GM23338 (cell line): Measurements from ENCODE around the gene LDLRAD3. TPM values are rescaled to one million over a fixed set of nuclear protein-coding genes. Genes with fewer than 3 reads are reported as not detected.

Experiments used
- ATAC-seq: fragments of 200-7000 bp; cut with Tn5 transposase; 3 replicates; pipeline ENCODE4 v1.9.1; 2020
- DNase-seq: peaks from one replicate; pipeline ENCODE4 v3.0.0-alpha.2; 2015; ENCODE audit warnings: low spot score
- H2AFZ ChIP-seq: fragments of 200-600 bp; sonication (generic); 2 replicates; pipeline ENCODE4 v1.8.0; 2016; ENCODE audit warnings: antibody characterized with exemption, mild to moderate bottlenecking, moderate library complexity
- H3F3A ChIP-seq: fragments of 200-600 bp; sonication (generic); replicated peaks from 2 replicates; pipeline ENCODE4 v1.8.0; 2017; ENCODE audit warnings: antibody characterized with exemption, mixed run types, low read depth
- H3K27ac ChIP-seq: fragments of 200-600 bp; sonication (generic); 2 replicates; pipeline ENCODE4 v1.6.1; 2016; ENCODE audit warnings: low read depth
- H3K27me3 ChIP-seq: fragments of 200-600 bp; sonication (generic); 2 replicates; pipeline ENCODE4 v1.8.0; 2016; ENCODE audit warnings: mild to moderate bottlenecking, mixed run types, moderate library complexity; ENCODE audit not compliant: insufficient read depth
- H3K36me3 ChIP-seq: fragments of 200-600 bp; sonication (generic); 2 replicates; pipeline ENCODE4 v1.8.0; 2016; ENCODE audit warnings: mild to moderate bottlenecking; ENCODE audit not compliant: insufficient read depth
- H3K4me1 ChIP-seq: fragments of 200-600 bp; sonication (generic); 2 replicates; pipeline ENCODE4 v1.8.0; 2016; ENCODE audit warnings: mild to moderate bottlenecking, moderate library complexity; ENCODE audit not compliant: insufficient read depth
- H3K4me2 ChIP-seq: fragments of 200-600 bp; sonication (generic); 2 replicates; pipeline ENCODE4 v1.7.1; 2017; ENCODE audit warnings: mixed run types
- H3K4me3 ChIP-seq: fragments of 200-600 bp; sonication (generic); 2 replicates; pipeline ENCODE4 v1.6.1; 2016; ENCODE audit warnings: mixed run types
- H3K79me2 ChIP-seq: fragments of 200-600 bp; sonication (generic); replicated peaks from 2 replicates; pipeline ENCODE4 v1.8.0; 2017; ENCODE audit warnings: mild to moderate bottlenecking; ENCODE audit not compliant: insufficient read depth
- H3K9me2 ChIP-seq: fragments of 200-600 bp; sonication (generic); 2 replicates; pipeline ENCODE4 v1.8.0; 2017; ENCODE audit not compliant: insufficient read depth
- H4K20me1 ChIP-seq: fragments of 200-600 bp; sonication (generic); replicated peaks from 2 replicates; pipeline ENCODE4 v1.8.0; 2017; ENCODE audit warnings: mild to moderate bottlenecking; ENCODE audit not compliant: insufficient read depth
- H3K27ac Mint-ChIP-seq: 2 replicates; pipeline ENCODE4 v1.8.0; 2020; ENCODE audit warnings: inconsistent platforms, mild to moderate bottlenecking, moderate library complexity, mixed read lengths
- H3K27me3 Mint-ChIP-seq: 3 replicates; pipeline ENCODE4 v1.8.0; 2022; ENCODE audit warnings: low read depth, mild to moderate bottlenecking, moderate library complexity, mixed read lengths, inconsistent platforms; ENCODE audit not compliant: insufficient read depth, poor library complexity
- H3K36me3 Mint-ChIP-seq: 3 replicates; pipeline ENCODE4 v1.8.0; 2021; ENCODE audit warnings: low read depth, mild to moderate bottlenecking, inconsistent platforms, moderate library complexity, mixed read lengths
- H3K4me1 Mint-ChIP-seq: 3 replicates; pipeline ENCODE4 v1.8.0; 2020; ENCODE audit warnings: mild to moderate bottlenecking, inconsistent platforms, mixed read lengths
- H3K4me3 Mint-ChIP-seq: 3 replicates; pipeline ENCODE4 v1.8.0; 2021; ENCODE audit warnings: moderate library complexity, mild to moderate bottlenecking, inconsistent platforms, mixed read lengths
- H3K9me3 Mint-ChIP-seq: 3 replicates; pipeline ENCODE4 v1.8.0; 2020; ENCODE audit warnings: moderate library complexity, mild to moderate bottlenecking, inconsistent platforms, mixed read lengths
- JUNB ChIP-seq: IDR thresholded peaks from one replicate; pipeline ENCODE4 v1.6.1; 2016; ENCODE audit warnings: antibody characterized with exemption; ENCODE audit not compliant: unreplicated experiment
- POLR2AphosphoS5 ChIP-seq: IDR thresholded peaks from 2 replicates; pipeline ENCODE4 v1.6.1; 2016; ENCODE audit warnings: antibody characterized with exemption, low read depth
- STAT1 ChIP-seq: IDR thresholded peaks from one replicate; pipeline ENCODE4 v1.6.1; 2016; ENCODE audit warnings: antibody characterized with exemption; ENCODE audit not compliant: unreplicated experiment
- ZNF114 ChIP-seq: fragments of 250-450 bp; sonication (Bioruptor Pico); IDR thresholded peaks from 2 replicates; pipeline ENCODE4 v1.5.0; 2020; ENCODE audit warnings: mild to moderate bottlenecking, moderate library complexity
- polyA plus RNA-seq: library from polyadenylated mRNA; unstranded; fragments of >200 nt; fragmentation: Nextera tagmentation; extraction: Ambion mirVana; gene quantifications from 2 replicates; pipeline ENCODE4 v1.2.1, GENCODE V29; 2016
- total RNA-seq: library from RNA; depleted of rRNA; stranded (reverse); fragments of >200 nt; shearing (Covaris generic); gene quantifications from 2 replicates; pipeline ENCODE4 v1.2.3, GENCODE V29; 2014
- TF ChIP-seq, protein P1 (sequence below), 2 experiments: fragments of 200-600 bp in 1 of 2; sonication (generic) in 1 of 2; conservative IDR thresholded peaks; 2 replicates each; pipeline versions ENCODE4 v1.5.1 to v1.6.1; 2016 to 2017; ENCODE audit warnings: antibody characterized with exemption in 2 of 2, low read depth in 2 of 2, mild to moderate bottlenecking in 2 of 2, moderate library complexity in 1 of 2
- TF ChIP-seq, protein P2 (sequence below): IDR thresholded peaks from 2 replicates; pipeline ENCODE4 v1.6.1; 2016; ENCODE audit warnings: antibody characterized with exemption
- TF ChIP-seq, protein P3 (sequence below): IDR thresholded peaks from one replicate; pipeline ENCODE4 v1.6.1; 2018; ENCODE audit warnings: antibody characterized with exemption; ENCODE audit not compliant: unreplicated experiment

The LDLRAD3 gene
- total and polyA plus RNA-seq, 2 experiments from 2014 or later, result 8.5 to 19.4 TPM

DNA sequence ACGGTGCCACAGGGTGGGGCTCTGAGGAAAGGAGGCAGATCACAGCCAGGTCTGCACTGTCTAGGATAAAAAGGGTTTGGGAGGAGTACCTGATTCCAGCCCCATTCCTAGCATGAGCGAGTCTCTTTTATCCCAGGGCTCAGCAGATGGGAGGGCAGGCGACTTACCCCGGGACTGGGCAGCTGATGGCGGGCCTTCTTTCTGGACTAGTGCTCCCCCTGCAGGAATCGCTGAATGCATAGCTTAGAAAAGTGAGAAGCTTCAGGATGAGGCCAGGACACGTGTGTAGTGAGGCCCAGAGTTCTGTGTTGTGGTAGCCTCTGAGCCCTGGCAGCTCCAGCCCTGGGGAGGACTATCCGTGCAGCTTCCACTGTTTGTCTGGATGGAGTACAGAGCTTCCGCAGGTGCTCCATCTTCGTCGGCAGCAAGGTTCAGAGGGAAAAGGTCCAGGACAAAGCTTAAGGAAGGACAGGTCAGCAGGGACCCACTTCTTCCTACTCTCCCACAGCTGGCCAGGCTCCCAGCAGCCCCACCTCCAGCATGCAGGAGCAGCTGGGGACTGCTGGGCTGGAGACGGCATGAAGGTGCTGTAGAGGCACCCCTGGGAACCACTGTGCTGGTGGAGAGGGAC lies 315.0 kb downstream of the LDLRAD3 start:
- peaks cover 18% of the 10 kb centered on the region for H3K27me3 Mint-ChIP-seq
- no peak overlapping the region for H3K27ac Mint-ChIP-seq
- no peaks in the 10 kb centered on the region for H3K36me3 ChIP-seq
- H3K79me2 ChIP-seq, result no peaks in the 10 kb centered on the region
- H3K4me3 ChIP-seq, result no peak overlapping the region
- peak; percentile 89 for DNase-seq
- no peaks in the 10 kb centered on the region; the same call in 2 of the 3 replicates for H3K9me3 Mint-ChIP-seq
- no peaks in the 10 kb centered on the region for H3K4me1 ChIP-seq
- peaks cover 9% of the 10 kb centered on the region for H3K4me1 Mint-ChIP-seq
- no peak overlapping the region for H3K27ac ChIP-seq
- no peaks in the 10 kb centered on the region for H3K27me3 ChIP-seq
- H3K4me2 ChIP-seq, result no peak overlapping the region
- H2AFZ ChIP-seq, result 0 out of 2 replicates have a peak overlapping the region, but pooled peaks have one; percentile 65
- H3F3A ChIP-seq, result no peaks in the 10 kb centered on the region
- peaks cover 3% of the 10 kb centered on the region; the same call in 2 of the 3 replicates for H3K36me3 Mint-ChIP-seq
- no peaks in the 10 kb centered on the region for H3K9me2 ChIP-seq
- ATAC-seq, result peak; percentile 93
- H4K20me1 ChIP-seq, result no peaks in the 10 kb centered on the region
- no peak overlapping the region for H3K4me3 Mint-ChIP-seq
- TF ChIP-seq ZNF114 (CRISPR knock-in tag) (no peak), JUNB (no peak)
- TF ChIP-seq, protein P1, sequence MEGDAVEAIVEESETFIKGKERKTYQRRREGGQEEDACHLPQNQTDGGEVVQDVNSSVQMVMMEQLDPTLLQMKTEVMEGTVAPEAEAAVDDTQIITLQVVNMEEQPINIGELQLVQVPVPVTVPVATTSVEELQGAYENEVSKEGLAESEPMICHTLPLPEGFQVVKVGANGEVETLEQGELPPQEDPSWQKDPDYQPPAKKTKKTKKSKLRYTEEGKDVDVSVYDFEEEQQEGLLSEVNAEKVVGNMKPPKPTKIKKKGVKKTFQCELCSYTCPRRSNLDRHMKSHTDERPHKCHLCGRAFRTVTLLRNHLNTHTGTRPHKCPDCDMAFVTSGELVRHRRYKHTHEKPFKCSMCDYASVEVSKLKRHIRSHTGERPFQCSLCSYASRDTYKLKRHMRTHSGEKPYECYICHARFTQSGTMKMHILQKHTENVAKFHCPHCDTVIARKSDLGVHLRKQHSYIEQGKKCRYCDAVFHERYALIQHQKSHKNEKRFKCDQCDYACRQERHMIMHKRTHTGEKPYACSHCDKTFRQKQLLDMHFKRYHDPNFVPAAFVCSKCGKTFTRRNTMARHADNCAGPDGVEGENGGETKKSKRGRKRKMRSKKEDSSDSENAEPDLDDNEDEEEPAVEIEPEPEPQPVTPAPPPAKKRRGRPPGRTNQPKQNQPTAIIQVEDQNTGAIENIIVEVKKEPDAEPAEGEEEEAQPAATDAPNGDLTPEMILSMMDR (conservative IDR thresholded peaks at IDR 0.05; ENCODE audit: low read depth in 2 of 2), result peak; percentile 76 to 84

DNA sequence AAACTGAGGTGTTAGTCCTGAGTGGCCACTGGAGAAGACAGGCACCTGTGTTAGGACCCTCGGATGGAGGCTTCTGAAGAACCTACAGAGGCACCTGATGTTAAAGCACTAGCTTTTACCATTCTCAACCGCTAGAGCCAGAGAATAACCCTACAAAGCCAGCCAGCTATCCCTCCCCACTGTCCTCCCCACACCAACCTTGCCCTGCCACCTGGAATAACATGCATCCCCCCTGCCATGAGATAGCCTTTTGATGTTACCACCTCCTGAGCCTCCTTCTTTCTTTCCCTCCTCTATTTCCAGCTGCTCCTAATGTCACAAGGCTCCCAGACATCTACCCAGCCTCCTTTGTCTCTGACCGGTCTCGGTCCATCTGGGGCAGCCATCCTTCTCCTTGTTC lies 317.2 kb downstream of the LDLRAD3 start:
- Mint-ChIP-seq H3K27ac (no peak overlapping the region), H3K36me3 (no peaks in the 10 kb centered on the region; the same call in 2 of the 3 replicates), H3K4me3 (no peak overlapping the region), H3K27me3 (peaks cover 18% of the 10 kb centered on the region), H3K9me3 (no peaks in the 10 kb centered on the region; the same call in 2 of the 3 replicates), H3K4me1 (peaks cover 15% of the 10 kb centered on the region)
- Histone ChIP-seq H2AFZ (no peak overlapping the region), H3K27ac (no peak overlapping the region), H3K9me2 (no peaks in the 10 kb centered on the region), H3K4me2 (no peak overlapping the region), H3K4me3 (no peak overlapping the region), H3K27me3 (no peaks in the 10 kb centered on the region), H3K36me3 (no peaks in the 10 kb centered on the region), H3K4me1 (no peaks in the 10 kb centered on the region), H3F3A (no peaks in the 10 kb centered on the region), H3K79me2 (no peaks in the 10 kb centered on the region), H4K20me1 (no peaks in the 10 kb centered on the region)
- DNase-seq, result no peak
- ATAC-seq, result peak; percentile 14
- no peak for TF ChIP-seq STAT1

DNA sequence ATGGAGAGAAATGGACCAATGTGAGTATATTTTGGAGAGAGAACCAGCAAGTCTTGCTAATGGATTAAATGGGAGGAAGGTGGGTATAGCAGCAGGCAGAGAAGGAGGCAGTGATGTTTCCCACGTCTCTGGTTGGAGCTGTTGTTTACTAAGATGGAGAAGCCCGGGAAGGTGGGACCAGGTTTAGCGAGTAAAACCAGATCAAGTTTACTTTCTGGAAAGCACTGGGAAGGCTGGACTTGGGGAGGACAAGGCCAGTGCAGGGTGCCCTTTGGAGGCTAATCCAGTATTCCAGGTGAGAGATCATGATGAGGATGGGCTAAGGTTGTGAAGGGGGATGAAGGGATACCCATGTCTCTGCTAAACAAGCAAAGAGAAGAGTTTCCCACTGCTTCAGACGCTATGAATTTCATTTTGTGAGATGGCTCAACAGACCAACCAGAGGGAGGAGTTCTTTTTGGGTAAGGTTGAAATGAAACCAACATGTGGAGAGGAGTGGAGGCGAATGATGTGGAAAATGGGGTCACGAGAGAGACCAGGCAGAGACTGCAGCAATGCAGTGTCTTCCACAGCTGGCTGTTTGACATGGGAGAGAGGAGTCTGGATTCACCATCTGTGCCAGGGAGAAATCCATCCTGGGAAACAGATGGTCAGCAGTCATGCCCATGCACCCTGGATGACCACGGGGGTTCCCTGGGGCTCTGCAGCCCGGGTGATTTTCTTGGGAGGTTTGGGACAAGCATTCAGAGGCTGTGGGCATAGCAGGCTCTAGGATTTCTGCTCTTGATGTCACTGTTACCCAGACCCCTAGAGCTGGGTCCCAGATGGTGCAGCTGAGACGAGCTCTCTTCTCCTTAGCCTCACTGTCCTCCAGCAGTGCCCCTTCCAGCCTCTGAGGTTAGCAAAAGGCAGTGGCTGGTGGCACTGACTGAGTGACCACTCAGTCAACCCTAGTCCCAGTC lies 320.4 kb downstream of the LDLRAD3 start:
- H3K27me3 Mint-ChIP-seq, result peaks cover 9% of the 10 kb centered on the region
- no peaks in the 10 kb centered on the region; the same call in 2 of the 3 replicates for H3K36me3 Mint-ChIP-seq
- no peak overlapping the region for H2AFZ ChIP-seq
- H3K9me3 Mint-ChIP-seq, result no peaks in the 10 kb centered on the region
- H3K79me2 ChIP-seq, result no peaks in the 10 kb centered on the region
- no peak overlapping the region for H3K4me2 ChIP-seq
- H3K4me1 Mint-ChIP-seq, result peaks cover 13% of the 10 kb centered on the region; the same call in 2 of the 3 replicates
- no peak overlapping the region for H3K27ac ChIP-seq
- H3K4me3 ChIP-seq, result no peak overlapping the region
- DNase-seq (no peak), ATAC-seq (no peak)
- H3K27me3 ChIP-seq, result no peaks in the 10 kb centered on the region
- H3K27ac Mint-ChIP-seq, result no peak overlapping the region
- no peaks in the 10 kb centered on the region for H3K9me2 ChIP-seq
- H4K20me1 ChIP-seq, result no peaks in the 10 kb centered on the region
- H3F3A ChIP-seq, result no peaks in the 10 kb centered on the region
- H3K4me1 ChIP-seq, result no peaks in the 10 kb centered on the region
- H3K4me3 Mint-ChIP-seq, result no peak overlapping the region
- no peaks in the 10 kb centered on the region for H3K36me3 ChIP-seq
- TF ChIP-seq JUNB (no peak), POLR2AphosphoS5 (no peak), ZNF114 (CRISPR knock-in tag) (no peak)
- TF ChIP-seq, protein P2, sequence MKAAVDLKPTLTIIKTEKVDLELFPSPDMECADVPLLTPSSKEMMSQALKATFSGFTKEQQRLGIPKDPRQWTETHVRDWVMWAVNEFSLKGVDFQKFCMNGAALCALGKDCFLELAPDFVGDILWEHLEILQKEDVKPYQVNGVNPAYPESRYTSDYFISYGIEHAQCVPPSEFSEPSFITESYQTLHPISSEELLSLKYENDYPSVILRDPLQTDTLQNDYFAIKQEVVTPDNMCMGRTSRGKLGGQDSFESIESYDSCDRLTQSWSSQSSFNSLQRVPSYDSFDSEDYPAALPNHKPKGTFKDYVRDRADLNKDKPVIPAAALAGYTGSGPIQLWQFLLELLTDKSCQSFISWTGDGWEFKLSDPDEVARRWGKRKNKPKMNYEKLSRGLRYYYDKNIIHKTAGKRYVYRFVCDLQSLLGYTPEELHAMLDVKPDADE, result no peak
- TF ChIP-seq, protein P1 (conservative IDR thresholded peaks at IDR 0.05; ENCODE audit: low read depth in 2 of 2), result no peak
- TF ChIP-seq, protein P3, sequence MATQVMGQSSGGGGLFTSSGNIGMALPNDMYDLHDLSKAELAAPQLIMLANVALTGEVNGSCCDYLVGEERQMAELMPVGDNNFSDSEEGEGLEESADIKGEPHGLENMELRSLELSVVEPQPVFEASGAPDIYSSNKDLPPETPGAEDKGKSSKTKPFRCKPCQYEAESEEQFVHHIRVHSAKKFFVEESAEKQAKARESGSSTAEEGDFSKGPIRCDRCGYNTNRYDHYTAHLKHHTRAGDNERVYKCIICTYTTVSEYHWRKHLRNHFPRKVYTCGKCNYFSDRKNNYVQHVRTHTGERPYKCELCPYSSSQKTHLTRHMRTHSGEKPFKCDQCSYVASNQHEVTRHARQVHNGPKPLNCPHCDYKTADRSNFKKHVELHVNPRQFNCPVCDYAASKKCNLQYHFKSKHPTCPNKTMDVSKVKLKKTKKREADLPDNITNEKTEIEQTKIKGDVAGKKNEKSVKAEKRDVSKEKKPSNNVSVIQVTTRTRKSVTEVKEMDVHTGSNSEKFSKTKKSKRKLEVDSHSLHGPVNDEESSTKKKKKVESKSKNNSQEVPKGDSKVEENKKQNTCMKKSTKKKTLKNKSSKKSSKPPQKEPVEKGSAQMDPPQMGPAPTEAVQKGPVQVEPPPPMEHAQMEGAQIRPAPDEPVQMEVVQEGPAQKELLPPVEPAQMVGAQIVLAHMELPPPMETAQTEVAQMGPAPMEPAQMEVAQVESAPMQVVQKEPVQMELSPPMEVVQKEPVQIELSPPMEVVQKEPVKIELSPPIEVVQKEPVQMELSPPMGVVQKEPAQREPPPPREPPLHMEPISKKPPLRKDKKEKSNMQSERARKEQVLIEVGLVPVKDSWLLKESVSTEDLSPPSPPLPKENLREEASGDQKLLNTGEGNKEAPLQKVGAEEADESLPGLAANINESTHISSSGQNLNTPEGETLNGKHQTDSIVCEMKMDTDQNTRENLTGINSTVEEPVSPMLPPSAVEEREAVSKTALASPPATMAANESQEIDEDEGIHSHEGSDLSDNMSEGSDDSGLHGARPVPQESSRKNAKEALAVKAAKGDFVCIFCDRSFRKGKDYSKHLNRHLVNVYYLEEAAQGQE, result no peak
